Medulla oblongata (tissue), 1 donor: ENCODE data around the gene WWOX.
A peak's percentile ranks its signal among the peaks of the same experiment; 100 is the strongest.

Experiments
- DNase-seq: peaks from one replicate; pipeline ENCODE4 v3.0.0-alpha.2; 2015; ENCODE audit errors: extremely low spot score

WWOX gene

DNA sequence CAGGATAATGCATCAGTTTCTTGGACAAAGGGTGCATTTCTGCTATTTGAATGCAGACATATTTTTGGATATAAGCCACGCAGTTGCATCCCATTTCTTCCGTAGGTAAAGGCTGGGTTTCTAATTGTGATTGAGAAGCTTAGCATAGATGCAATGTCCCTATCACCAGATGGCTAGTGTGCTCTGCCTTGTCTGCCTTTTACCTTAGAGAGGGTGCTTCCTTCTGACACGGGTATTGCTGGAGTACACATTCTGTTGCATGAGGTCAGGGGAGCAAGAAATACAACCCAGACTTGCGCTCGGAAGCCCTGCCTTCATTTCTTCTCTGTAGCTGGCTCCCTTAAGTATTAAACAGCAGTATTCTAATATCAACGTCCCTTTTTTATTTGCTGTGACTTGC lies 337.4 kb downstream of the WWOX start:
- no peak for DNase-seq

GRCh38 chr16:78437352-78437968 lies 338.0 kb downstream of the WWOX start:
- peak; percentile 56 for DNase-seq

DNA sequence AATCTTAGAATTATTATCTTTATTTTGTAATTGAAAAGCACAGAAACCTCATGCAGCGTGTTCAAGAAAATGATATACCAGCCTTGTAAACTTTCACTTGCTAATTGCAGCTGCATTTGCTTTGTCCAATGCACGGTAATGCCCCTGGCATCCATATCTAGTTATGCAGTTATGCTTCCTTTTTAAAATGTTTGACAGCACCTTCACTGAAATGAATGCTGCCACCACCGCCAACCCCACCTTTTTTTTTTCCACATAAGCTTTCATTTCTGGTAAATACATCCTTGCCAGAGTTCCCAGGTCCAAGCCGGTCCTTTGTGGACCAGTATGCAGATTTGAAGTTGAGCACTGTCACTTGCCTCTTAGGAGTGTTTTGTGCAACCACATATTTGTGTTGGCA lies 338.8 kb downstream of the WWOX start:
- DNase-seq = no peak

- DNase-seq = no peak
Observed at GRCh38 chr16:78438632-78439031, 339.2 kb downstream of the WWOX start.

DNA sequence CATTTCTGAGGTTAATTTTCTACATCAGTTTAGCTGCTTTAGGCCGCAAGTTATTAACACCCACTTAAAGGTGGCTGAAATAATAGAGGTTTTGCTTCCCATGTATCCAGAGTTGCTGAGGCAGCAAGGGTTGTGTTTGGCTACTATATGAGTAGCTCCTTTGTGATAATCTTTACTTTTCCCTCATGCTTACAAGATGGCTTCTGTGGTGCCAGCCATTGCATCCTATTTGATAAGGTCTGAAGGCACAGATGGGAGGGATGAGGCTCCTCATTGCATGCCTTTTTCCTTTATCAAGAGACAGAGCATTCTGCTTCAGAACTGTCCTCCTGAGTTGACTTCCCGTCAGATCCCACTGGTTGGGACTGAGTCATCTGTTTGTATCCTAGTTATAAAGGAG lies 340.2 kb downstream of the WWOX start:
- no peak for DNase-seq

GRCh38 chr16:78441298-78441697 lies 341.8 kb downstream of the WWOX start:
- DNase-seq = no peak

- no peak for DNase-seq
Observed at GRCh38 chr16:78443542-78444364, 344.3 kb downstream of the WWOX start.

DNA sequence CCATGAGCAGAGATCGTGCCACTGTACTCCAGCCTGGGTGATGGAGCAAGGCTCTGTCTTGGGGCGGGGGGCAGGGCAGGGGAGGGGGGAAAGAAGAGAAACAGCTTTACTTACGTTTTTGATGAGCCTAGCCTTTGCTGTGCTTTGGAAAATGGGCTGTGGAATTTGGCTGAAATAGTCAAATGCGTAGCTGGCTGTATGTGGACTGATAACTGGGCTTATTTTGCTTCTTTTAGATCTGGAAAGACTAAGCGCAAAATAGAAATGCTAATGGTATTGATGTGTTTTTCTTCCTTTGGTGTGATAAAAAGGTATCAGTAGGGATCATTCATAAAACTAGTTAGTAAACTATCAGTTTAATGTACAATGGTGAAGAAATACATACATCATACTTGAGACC lies 346.4 kb downstream of the WWOX start:
- no peak for DNase-seq

DNA sequence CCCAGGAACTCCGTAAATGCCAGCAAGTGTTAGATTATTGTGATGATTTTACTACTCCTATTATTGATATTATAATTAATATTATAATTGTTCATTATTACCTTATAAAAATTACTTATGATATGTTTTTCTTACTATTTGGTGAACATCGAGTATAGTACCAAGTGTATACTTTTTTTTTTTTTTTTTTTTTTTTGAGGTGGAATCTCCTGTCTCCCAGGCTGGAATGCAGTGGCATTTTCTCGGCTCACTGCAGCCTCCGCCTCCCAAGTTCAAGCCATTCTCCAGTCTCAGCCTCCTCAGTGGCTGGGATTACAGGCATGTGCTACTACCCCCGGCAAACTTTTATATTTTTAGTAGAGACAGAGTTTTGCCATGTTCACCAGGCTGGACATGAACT lies 347.0 kb downstream of the WWOX start:
- DNase-seq = no peak

DNA sequence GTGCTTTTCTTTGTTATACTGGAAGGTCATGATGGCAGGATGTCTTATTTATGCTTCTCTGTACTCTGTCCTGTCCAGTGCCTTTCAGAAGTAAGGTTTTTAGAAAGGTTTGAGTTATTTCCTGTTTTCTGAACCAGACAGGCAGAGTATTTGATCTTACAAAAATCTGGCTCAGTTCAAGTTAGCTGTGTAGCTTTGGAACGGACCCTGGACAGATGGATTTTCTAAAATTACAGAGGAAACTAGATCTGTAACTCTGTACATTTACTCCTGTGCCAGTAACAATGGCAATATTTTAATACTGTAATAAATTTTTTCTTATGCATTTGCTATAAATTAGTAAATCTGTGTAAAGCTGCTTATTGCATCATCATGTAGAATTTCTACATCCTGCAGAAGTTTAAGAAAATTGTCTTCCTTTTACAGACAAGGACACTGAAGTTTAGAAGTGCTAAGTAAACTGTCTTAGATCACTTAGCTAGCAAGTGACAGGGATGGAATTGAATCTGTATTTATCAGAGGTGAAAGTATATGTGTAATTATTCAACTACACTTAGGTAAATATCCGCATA lies 347.6 kb downstream of the WWOX start:
- no peak for DNase-seq

GRCh38 chr16:78448658-78449271 lies 349.3 kb downstream of the WWOX start:
- DNase-seq = no peak

- no peak for DNase-seq
Observed at GRCh38 chr16:78450255-78450654, 350.8 kb downstream of the WWOX start.

DNA sequence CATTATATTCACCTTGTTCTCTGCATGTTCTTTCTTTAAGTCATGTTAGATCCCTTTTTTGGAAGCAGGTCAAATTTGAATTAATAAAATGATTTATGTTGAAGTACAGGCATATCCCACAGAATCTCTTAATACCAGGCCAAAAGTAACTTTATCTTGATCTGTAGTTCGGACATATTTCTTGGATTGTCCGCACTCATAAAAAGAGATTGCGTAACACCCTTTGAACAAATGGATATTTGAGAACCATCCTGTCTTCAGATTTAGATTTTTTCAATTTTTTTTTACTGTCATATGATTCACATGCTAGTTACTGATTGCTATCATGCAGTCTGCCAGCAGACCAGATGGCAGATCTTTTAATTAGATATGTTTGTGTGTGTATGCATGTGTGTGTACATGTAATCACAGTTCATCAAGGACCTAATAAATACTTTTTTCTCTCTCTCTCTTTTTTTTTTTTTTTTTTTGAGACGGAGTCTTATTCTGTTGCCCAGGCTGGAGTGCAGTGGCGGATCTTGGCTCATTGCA lies 352.6 kb downstream of the WWOX start:
- no peak for DNase-seq

DNA sequence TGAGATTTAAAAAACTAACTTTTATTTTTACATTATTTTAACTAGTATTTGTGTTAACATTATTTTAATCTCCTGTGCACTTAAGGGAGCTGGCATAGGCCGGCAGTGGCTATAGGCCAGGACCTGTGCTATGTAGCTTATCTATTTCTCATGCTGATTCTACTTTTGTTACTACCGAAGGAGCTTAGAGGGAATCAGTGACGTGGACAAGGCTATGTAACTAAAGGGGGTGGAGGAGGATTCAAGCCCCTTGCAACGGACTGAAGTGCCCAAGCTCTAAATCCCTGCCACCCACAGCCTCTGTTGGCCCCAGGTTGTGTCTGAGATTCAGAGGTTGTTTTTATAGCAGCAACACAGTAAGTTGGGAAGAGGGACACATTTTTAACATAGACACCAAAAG lies 356.4 kb downstream of the WWOX start:
- DNase-seq = no peak

DNA sequence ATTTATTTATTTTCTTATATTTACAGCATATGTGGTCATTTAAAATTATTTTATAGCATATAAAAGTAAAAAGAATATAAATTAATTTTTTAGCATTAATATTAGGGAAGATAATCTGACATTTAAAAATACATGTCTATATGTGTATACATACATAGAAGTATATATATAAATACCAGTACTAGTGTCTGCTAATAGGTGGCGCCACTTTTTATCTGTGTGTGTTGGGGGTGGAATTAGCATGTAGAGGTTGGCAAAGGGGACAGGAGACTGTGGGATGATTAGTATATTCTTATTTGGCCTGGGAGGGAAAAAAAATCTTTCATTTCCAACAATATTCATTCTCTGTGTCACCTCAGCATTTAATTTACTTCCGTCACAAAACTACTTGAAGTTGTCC lies 359.1 kb downstream of the WWOX start:
- no peak for DNase-seq

DNA sequence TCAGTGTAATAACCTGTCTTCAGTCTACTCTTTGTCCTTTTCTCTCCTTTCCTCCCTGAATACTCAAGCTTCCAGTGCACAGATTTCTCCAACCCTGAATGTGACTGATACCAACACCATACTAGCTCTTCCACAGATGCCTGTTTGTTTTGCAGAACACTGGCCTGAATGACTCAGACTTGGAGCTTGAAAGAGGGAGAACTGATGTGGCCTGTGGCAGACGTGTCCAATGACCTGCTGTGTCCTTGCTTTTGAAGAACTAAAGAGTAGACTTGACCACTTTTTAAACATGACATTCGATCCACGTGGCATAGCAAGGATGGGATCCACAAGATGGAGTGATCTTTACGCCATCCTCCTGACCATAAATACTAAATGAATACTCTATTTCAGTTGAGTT lies 361.0 kb downstream of the WWOX start:
- DNase-seq = peak; percentile 34

DNA sequence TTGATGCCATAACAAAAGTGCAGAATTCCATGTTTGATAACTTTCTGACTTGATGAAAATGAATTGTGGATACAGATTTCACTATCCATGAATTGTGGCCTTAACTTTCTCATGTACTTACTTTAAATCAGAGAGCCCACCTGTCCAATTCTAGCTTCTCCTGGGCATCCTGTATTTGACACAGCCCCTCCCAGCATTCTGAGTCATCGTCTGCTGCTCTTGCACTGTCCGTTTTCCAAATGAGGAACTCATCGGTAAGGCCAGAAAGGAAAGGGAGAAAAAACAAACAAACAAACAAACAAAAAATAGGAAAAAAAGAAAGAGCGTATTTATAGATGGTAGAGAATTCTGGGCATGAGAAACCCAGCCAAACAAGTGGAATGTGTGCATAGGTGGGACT lies 361.6 kb downstream of the WWOX start:
- DNase-seq = no peak

DNA sequence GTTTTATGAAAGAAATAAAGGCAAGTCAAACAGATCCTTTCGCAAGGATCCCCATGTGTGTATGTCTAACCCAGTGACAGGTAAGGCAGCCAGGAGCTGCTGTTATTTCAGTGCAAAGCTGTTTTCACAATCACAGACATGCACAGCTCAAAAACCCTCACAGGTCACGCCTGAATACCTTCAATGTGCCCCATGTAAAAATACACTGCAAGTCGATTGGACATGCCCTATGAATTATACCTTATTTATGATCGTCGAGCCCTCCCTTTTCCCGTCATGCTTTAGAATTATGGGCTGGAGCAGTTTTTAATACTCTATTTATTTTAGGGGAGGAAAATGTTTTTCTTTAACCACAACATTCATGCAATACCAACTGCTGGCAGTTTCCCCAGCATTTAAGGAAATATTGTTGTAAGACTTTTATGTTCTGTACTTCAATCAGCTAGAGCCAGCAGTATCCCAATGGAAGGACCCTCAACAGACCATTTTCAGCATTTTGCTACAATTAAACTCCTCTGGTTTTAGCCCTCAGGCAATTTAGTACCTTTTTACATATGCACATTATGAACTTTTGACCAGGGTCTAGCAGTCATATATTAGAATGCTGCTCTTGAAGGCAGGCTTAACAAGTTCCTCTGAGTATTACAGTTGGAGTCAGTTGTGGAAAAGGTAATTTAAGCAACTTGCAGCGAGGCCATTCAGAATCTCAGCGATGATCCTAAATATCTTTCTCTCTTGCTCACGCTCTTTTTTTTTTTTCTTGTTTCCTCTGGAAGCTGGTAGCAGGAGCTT lies 362.2 kb downstream of the WWOX start:
- DNase-seq = no peak

GRCh38 chr16:78462288-78463208 lies 363.1 kb downstream of the WWOX start:
- DNase-seq = no peak

DNA sequence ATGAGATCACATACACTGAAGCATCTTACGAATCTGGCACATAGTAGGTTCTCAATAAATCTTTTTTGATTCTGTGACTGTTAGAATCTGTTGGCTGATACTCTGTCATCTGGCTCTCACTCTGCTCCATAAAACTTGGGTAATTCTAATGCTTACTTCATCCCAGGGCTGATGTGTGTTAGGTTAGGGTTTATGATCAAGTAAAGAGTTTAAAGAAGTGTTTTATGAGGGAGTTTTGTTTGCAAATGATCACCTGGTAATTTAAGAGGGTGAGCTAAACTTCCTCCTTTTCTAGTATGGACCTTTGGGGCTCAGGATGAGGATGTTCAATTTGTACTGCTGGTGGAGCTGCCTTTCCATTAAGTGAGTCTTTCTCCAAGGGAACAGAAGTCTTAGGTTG lies 364.1 kb downstream of the WWOX start:
- no peak for DNase-seq

GRCh38 chr16:78464833-78465232 lies 365.4 kb downstream of the WWOX start:
- no peak for DNase-seq
